HL-60/S4 treated with phorbol 12-myristate 13-acetate at 8.2 ng/mL for 4 days and 3 days (cell line): ENCODE measurements around the gene SLC25A47.
"Not testable (repeated sequence)": the region's sequence is repeated elsewhere in the genome, so short reads cannot be mapped to it uniquely, and the experiment has no call there.

Experiments used
- in situ Hi-C: fragments of 300-500 bp; cut with MboI; formaldehyde crosslinking; loops from 2 replicates; pipeline ENCODE4 v1.15.0; 2022; ENCODE audit warnings: low sequenced_read_pairs

The SLC25A47 gene, protein sequence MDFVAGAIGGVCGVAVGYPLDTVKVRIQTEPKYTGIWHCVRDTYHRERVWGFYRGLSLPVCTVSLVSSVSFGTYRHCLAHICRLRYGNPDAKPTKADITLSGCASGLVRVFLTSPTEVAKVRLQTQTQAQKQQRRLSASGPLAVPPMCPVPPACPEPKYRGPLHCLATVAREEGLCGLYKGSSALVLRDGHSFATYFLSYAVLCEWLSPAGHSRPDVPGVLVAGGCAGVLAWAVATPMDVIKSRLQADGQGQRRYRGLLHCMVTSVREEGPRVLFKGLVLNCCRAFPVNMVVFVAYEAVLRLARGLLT

DNA sequence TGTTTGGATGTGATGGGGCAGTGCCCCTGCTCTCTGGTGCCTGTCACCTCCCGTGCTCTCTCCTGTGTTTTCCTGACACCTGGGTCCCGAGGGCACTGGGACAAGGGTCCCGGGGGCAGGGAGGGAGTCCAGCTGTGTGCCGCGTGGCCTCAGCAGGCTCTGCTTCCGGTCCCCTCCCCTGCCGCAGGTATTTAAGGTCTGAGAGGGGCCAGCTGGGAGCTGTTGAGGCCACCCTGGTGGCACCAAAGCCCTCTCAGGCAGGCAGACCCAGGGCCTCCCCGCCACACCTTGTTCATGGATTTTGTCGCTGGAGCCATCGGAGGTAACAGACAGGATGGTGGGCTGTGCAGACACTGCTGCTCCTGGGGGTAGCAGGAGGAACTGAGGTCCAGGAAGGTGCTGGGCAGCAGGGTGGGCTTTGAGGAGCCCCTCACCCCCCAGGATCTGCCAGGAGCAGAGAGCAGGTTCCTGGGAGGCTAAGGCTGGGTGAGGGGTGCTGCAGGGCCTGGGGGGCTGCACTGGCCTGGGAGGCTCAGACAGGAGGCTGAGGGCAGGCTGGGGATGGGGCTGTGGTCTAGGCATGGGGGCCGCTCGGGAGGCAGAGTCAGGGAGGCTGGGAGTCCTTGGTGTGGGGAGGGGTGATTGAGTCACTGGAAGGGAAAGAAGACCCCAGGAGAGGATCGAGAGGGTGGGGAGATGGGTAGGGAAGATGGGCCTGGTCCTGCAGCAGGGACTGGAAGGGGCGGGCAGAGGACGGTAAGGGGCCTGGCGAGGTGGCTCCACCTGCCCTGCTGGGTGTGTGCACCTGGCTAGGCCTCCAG is at the start of gene SLC25A47:
SLC25A47 (plus strand) TSS at position 219 of the 821 bp plus-strand sequence; CDS start at position 295, 76 bp downstream.
- in situ Hi-C loops = no loop called here

DNA sequence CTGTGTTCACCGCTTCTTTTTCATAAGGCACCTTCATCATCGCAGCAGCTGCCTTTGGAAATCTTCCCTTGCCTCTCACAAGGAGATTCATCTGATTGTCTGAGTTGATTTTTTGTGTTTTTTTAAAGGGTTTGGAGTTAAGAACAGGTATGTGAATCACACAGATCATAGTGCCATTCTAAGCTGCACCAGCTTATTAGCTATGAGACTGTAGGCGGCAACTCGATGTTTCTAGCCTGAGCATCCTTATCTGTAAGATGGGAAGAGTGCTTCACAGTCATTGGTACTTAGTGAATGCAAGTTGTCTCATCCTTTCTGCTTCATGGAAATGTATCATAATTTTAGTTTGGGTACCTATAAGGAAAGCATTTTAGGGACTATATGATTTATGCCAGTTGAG is 48.9 kb upstream of the SLC25A47 start:
- in situ Hi-C loops = no loop called here

DNA sequence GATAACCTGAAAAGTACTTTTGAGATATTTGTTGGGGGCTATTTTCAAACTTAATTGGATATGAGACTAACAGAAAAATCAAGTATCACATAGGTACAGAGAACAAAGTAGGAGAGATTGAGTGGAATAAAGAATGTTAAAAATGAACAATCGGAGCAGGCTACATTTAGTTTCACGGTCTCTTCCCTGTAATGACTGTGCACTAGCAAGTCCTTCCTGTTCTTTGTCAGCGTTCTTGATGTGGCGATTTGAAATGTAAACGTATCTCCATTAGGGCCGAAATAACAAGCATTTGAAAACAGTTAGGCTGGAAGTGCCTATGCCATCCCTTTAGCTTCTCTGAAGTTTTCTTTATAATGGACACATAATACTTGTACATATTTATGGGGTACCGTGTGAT is 47.9 kb upstream of the SLC25A47 start:
- in situ Hi-C loops = no loop called here

DNA sequence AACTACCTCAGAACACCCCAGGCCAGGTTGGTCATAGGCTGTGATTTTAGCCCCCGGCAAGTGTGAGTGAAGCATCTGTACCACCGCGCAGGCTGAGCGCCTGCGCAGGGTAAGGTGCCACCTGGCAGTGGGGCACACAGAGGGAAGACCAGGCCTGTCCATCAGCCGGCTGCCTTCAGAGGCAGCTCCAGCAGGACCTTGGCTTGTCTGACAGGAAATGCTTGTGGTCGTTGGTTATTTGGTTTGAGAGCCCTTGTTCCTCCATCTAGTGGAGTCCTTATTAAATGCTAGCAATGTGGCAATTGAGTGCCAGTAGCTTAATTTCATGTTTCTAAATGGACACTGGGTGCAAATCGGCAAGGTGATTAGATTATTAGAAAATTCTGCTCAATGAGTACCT is 44.4 kb upstream of the SLC25A47 start:
- in situ Hi-C loops = no loop called here

DNA sequence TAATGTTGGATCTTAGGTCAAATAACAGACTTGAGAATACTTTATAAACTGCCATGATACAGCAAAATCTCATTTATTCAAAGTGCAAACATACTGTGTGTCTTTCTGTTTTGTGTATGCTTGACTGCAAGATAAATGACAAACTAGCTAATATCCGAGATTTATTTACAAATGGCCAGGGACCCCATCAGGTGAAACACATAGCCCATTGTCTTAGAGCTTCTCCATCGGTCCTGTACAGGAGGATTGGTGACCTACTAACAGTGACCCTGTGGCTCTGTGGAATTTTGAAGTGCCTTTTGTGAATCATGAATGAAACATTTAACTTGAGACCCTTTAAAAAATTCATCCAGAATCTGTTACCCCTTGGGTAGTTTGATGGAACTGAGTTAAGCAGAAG is 44.0 kb upstream of the SLC25A47 start:
- in situ Hi-C loops = no loop called here

DNA sequence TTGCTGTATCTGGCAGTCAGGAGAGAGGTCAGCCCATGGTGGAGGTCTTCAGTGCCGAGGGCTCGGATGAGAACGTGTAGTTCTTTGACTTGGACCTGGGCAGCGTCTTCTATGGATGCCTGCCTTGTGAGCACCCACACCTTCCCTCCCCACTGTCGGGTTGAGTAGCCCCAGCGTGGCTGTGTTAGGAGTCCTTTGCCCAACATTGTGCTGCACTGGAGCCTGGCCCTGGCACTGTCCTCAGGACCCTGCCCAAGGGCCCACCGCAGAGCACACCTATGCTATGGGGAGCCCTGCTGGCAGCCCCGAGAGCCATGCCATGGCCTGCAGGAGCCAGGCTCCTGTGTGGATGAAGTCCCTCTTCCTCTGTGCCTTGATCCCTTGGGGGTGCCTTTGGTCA is 43.6 kb upstream of the SLC25A47 start:
- in situ Hi-C loops = no loop called here

DNA sequence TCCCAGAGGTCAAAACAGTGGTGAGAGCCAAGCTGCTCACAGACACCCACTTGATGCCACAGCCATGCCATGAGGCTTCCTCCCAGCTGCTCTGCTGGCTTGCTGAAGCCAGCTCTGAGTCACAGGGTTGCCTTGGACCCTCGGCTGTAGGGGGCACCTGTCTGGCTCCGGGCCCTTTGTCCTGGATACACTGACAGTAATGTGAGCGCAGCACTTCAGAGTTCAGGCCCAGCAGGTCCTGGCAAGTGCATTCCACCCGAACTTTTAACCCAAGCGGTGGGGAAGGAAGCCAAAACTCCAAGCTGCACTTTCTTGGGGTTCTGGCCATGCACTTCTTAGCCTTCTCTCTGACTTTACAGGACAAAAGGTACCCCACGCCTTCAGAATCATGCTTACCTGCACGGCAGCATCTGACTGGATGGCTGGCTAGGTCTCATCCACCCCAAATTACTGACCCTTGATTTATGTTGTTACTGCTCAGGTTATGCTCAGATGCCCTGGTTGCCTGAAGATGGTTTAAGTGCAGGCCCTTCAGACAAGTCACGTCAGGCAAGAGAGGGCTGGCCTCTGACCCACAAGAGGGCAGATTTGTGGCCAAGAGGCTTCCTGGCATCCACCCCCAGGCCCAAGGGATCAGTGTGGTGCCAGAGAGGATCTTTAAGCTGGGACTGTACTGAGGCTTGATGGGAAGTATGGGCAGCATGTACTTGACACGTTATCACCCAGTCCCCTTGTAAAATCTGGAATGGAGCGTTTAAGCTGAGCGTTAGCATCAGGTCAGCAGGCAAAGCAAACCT is 41.7 kb upstream of the SLC25A47 start:
- in situ Hi-C loops = no loop called here

DNA sequence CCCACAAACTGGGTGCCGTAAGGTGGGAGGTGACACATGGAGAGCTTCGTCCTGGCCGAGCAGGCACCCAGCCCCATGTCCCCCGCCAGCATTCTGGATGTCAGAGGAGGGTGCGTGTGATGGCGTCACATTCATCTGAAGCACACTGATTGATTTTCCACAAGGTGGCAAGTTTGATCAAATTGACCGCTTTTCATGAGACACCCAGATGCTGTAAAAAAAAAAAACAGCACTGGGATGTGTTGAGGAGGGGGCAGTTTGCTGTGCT is 41.1 kb upstream of the SLC25A47 start:
- in situ Hi-C loops = no loop called here

DNA sequence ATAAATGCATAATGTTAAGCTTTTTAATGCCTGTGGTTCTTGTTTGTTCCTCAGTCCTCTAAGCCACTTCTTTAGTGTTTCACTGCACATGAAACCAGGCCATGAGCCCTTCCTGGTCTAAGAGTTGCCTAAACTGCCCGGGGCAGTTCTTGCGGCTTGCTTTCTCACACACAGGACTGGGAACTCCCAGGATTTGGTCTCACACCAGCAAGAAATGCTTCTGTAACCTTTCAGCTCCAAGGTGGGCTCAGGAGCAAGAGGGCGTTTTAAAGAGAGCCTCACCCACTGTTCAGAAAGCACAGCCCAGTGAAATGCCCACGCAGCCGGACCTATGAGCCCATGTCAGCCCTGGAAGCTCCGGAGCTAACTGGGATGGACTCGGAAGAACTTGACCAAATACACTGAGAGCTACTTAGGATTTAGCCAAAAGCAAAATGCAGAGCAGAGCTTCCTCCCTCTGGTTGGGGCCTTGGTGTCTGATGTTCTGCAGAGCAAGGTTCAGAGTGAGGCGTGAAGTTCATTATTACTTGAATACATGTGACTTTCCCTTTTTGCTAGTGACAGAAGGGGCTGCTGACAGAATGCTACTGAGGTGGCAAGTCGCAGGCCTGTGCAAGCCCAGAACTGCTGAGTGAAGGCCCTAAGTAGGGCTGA is 40.2 kb upstream of the SLC25A47 start:
- in situ Hi-C loops = no loop called here

DNA sequence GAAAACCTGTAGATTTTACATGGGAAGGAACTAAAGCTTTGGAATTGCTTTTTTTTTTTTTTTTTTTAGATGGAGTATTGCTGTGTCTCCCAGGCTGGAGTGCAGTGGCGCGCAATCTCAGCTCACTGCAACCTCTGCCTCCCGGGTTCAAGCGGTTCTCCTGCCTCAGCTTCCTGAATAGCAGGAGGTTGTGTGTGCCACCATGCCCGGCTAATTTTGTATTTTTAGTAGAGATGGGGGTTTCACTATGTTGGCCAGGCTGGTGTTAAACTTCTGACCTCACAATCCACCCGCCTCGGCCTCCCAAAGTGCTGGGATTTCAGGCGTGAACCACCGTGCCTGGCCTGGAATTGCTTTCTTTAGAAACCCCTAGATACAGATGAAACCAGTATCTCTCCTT is 39.7 kb upstream of the SLC25A47 start:
- in situ Hi-C loops = not testable (repeated sequence)

DNA sequence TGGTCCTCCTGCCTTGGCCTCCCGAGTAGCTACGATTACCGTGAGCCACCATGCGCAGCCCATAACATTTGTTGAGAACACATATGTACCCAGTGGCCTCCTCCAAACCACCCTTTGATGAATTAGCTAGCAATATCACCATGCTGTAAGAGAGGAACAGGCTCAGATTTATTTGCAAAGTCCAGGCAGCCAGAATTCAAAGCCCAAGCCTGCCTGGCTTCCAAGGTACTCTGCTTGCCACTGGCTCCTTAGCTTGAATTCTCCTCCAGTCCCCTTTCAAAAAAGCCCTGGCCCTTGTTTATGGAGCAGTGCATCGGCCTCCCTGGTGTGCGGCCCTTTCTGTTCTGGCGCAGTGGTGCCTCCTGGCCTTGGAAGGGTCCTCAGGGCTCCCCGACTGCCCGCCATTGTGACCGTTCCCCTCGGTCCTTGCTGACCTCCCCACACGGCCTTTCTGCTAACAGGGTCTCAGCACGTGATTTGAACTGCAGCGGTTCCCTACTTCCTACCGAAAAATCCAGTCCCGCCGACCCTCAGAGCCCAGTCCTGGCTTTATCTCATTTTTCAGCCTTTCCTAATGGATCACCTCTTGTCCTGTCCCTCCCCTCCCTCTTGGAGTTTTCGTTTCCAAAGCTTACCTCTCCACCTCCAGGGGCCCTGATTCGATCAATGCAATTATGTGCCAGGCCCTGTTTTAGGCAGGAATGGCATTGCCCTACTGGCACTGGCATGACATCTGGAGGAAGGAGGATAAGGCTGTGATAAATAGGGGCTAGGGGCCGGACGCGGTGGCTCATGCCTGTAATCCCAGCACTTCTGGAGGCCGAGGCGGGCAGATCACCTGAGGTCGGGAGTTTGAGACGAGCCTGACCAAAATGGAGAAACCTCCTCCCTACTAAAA is 38.9 kb upstream of the SLC25A47 start:
- in situ Hi-C loops = no loop called here

DNA sequence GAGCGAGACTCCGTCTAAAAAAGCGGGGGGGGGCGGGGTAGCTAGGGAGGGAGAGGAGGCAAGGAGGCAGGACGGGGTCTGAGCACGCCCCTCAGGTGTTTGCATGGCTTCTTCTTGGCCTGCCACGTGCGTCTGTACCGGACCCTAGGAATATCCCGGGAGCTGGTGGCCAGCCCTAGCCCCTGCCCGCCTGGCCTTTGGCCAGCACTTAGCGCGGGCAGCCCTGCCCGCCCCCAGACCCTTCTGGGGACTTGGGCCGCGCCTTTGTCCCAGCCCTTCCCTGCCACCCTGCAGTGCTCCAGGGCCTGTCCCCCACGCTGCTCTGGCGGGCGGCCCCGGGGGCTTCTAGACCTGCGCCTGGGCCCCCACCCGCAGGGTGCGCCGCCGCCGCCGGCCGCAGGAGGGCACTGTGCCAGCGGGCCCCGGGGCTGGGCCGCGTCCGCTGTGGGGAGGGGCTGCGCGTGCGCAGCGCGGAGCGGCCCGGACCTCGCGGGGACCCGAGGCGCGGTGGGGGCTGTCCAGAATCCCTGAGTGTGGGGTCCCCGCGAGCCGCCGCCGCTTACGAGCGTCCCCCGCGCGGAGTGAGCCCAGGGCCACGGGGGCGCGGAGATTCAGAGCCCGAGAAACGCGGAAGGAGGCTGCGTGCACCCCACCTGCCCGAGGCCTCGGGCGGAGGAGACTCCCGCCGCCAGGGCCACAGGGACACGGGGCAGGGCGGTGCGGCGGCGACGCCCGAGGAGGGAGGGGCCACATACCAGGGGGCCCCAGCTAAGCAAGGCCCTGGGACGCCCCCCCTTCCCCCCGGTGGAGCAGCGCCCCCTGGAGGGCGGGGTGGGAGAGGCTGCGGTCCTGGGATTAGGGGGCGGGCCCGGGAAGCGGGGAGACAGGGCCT is 37.9 kb upstream of the SLC25A47 start:
- in situ Hi-C loops = no loop called here

DNA sequence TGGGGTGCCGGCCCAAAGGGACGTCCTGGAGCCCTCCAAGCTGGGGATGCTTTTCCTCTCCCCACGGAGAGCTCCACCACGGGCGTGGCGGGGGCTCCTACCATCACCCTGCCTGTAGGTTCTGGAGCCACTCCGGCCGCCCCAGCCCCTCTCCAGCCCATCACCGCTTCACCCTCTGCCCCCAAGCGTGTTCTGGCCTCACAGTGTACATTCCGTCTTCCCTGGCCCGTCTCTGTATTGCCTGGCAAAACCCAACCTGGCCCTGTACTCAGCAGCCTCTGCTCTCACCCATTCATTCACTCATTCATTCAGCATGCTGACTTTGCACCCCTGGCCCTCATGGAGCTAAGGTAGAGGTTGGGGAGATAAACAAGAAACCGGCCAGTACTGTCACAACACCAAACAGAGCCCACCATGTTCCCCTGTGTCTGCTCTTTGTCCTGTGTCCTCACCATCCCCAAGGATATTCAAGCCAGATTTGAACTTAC is 37.2 kb upstream of the SLC25A47 start:
- in situ Hi-C loops = no loop called here

DNA sequence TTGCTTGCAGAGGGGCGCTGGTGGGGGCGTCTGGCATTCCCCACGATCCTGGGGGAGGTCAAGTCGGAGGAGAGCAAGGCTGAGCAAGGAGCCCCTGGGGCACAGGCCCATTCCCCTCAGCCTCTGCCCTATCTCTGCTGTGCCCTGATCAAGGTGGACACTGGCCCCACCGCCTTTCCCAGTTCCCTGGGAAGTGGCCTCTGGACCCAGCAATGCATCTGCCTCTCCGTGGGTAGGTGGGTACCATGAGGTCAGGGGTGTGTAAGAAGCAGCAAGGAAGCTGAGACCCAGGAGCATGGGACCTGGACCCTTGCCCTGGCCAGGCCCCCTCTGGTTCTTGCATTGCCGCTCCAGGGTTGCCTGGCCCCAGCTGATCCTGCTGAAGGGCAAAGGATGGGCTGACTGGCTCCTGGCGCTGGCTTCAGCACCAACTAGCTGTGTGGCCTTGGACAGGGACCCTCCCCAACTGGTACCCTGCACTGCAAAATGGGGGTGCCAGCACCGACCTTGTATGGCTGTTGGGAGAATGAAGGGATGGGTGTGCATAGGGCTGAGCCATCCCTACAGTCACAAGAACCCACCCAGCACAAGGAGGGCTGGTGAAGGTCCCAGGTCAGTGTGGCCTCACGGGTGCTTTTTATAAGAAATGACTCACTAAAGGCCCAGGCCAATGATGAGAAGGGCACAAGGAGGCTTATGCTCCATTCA is 36.5 kb upstream of the SLC25A47 start:
- in situ Hi-C loops = no loop called here

DNA sequence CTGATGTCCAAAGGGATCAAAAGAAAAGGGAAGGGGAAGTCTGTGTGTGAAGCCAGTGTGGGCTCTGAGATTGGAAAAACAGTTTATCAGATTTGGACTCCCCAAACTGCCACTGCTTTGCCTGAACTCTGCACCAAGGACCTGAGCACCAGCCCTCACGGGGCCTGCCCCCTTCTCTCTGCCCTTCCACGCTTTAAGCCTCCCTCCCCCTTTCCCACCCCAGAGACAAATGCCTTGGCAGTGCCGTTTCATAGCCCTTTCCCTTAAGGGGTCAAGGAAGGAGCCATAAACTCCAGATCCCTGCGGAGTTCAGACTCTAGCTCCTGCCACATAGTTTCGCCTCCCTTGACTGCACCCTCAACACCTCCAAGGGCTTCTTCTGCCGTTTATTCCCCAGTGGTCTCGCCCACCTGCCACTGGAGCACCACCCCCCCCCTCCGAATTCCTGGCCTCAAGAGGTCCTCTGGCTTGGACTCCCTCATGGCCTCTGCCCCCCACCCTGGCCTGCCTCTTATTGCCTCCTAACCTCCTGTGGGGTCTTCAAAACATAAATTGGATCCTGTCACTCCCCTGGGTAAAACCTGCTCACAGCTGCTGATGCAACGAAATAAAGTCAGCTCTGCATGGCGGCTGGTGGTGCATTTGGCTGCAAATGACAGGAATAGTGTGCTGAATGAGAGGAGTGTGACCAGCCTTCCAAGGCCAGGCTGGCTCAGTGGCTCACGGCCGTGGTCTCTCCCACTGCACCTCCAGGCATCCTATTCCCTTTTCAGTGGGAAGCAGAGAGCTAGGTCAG is 35.7 kb upstream of the SLC25A47 start:
- in situ Hi-C loops = no loop called here

DNA sequence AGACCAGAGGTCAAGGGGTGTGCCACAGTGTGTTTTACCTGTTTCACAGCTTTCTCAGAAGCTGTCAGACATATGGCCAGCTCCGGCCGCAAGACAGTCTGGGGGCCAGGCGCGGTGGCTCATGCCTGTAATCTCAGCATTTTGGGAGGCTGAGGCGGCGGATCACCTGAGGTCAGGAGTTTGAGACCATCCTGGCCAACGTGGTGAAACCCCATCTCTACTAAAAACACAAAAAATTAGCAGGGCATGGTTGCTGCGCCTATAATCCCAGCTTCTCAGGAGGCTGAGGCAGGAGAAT is 35.2 kb upstream of the SLC25A47 start:
- in situ Hi-C loops = not testable (repeated sequence)

DNA sequence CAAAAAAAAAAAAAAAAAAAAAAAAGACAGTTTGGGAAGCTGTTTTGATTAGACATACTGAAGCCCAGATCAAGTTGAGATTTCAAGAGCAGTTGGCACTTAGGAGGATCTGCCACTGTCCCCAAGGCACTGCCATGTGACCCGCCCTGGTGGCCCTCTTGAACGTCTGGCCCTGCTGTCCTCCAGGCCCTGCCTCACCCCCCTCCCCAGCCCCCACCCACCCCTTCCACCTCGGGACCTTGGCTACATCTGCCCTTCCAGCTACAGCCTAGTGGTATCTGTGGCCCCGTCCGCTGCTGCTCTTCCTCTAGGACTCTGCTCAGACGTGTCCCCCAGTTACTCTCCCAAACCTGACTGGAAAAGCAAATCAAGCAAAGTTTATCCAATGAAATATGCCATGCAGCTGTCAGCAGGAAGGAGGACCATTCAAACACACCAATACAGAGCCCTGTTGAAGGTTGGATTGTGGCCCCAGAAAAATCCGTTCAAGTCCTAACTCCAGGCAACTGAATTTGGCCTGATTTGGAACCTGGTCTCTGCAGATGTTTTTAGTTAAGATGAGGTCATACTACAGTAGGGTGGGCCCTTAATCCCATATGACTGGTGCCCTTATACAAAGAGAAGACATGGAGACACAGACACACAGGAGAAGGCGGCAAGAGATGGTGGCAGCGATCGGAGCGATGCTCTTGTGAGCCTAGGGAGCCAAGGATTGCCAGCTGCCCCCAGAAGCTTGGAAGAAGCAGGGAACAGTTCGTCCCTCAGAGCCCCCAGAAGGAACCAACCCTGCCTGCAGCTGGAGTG is 34.6 kb upstream of the SLC25A47 start:
- in situ Hi-C loops = no loop called here
